Measurements from ENCODE around the gene RASA4B.
"Not testable (repeated sequence)": the region's sequence is repeated elsewhere in the genome, so short reads cannot be mapped to it uniquely, and the experiment has no call there.

DNA sequence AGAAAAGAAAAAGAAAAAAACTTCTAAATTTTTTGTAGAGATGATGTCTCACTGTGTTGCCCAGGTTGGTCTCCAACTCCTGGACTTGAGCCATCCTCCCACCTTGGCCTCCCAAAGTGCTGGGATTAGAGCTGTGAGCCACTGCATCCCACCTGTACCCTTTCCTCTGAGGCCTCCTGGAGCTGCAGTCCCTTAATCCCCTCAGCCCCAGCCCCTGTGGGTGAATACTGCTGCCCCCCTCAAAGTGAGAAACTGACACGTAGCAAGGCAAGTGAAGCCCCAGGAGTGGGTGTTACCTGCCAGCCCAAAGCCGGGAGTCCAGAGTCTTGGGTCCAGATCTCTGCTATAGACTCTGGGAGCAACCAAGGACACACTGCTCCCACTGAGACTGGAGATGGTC is 7.2 kb upstream of the RASA4B start:
- not testable (repeated sequence) for TF ChIP-seq EP300 (IDR thresholded peaks at IDR 0.05)
- TF ChIP-seq, protein P1, sequence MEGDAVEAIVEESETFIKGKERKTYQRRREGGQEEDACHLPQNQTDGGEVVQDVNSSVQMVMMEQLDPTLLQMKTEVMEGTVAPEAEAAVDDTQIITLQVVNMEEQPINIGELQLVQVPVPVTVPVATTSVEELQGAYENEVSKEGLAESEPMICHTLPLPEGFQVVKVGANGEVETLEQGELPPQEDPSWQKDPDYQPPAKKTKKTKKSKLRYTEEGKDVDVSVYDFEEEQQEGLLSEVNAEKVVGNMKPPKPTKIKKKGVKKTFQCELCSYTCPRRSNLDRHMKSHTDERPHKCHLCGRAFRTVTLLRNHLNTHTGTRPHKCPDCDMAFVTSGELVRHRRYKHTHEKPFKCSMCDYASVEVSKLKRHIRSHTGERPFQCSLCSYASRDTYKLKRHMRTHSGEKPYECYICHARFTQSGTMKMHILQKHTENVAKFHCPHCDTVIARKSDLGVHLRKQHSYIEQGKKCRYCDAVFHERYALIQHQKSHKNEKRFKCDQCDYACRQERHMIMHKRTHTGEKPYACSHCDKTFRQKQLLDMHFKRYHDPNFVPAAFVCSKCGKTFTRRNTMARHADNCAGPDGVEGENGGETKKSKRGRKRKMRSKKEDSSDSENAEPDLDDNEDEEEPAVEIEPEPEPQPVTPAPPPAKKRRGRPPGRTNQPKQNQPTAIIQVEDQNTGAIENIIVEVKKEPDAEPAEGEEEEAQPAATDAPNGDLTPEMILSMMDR (IDR thresholded peaks at IDR 0.05), result not testable (repeated sequence)

Data from upper lobe of left lung (tissue), 4 donors.